Smooth muscle cell of the pulmonary artery (primary cell): ENCODE results near the gene SSC5D. TPM values are rescaled to one million over a fixed set of nuclear protein-coding genes. Genes with fewer than 3 reads are reported as not detected.

ENCODE experiments used
- total RNA-seq: library from RNA; depleted of rRNA; stranded (reverse); fragments of >200 nt; gene quantifications from 2 replicates; pipeline ENCODE4 v1.2.3, GENCODE V29; 2014

Gene SSC5D
- total RNA-seq, result 39.3 and 40.5 TPM in 2 replicates

GRCh38 chr19:55487924-55488687 is at the start of gene SSC5D:
SSC5D (plus strand) TSS chr19:55488436; CDS start chr19:55488590, 154 bp downstream.

DNA sequence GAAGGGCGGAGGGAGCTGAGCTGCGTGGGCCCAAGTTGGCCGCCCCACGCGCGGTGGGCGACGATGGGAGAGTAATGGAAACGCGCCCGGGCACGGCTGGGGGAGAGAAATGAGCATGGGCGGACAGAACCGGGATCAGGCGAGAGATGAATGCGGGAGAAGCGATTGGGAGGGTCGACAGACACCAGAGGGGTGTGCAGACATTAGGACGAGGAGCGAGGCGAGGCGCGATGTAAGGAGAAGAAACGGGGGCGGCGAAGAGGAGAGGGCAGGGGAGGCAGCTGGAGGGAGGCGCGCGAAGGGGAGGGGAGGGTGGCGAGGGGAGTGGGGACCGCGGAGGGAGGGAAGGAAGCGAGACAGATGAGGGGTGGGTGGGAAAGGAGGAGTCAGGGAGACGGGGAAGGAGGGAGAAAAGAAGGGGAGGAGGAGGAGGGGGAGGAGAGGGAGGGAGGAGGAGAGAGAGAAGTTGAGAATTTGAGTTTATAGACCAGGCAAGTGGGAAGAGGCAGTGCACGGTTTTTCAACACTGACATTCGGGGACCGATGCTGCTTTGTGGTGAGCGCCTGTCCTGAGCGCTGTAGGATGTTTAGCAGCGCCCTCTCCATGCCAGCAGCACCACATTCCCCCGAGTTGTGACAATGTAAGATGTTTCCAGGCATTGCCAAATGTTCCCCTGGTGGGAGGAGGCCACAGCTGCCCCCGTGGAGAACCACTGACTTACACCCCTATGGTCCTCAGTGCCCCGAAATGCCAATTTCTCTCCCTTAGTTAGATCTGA is 45.0 kb upstream of the SSC5D start, which contains the start of gene SHISA7:
Gene SHISA7, minus strand, starts transcription at position 256 of the 779 bp plus-strand sequence. CDS start 437 bp downstream, outside the sequence.

DNA sequence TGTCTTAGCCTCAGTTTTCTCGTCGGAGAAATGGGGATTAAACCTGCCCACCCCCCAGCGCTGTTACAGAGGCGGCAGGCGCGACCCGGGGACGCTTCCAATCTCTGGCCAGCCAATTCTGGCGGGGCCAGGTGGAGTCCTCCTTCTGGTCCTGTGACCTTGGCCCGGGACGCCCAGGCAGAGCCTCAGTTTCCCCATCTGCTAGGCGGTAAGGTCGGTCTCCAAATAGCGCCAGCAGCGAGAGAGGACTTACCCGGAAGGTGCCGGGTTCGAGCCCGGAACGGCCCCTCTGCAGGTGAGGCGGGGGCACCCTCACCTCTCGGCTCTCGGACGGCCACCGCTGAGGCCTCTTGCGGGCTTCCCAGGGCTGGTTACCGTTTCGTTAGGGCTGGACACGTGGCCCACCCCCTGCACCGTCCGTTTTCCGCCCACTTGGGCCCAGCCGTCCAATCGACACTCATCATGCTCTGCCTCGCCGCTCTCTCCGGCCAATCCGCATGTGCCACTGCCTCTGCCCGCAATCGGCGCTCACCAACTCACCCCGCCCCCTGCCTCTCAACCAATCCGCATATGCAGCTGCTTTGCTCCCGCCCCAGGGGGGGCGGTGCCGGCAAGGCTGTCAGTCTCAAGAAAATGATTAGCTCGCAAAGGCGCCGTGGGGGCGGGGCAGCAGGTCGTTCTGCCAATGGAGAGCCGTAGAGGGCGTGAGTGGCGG is 26.8 kb upstream of the SSC5D start, which contains the start of gene ISOC2:
Gene ISOC2, minus strand, starts transcription at position 384 of the 715 bp plus-strand sequence. CDS start 5,156 bp downstream, outside the sequence.

GRCh38 chr19:55464662-55465054 is 23.6 kb upstream of the SSC5D start, which contains the start of gene C19orf85:
C19orf85 (minus strand) TSS chr19:55464751; CDS start chr19:55464554, 197 bp downstream.

GRCh38 chr19:55476100-55476775 is 12.0 kb upstream of the SSC5D start, which contains the start of gene ZNF628:
ZNF628 (plus strand) TSS chr19:55476617; CDS start chr19:55479911, 3,294 bp downstream.

GRCh38 chr19:55484593-55485438 is 3.4 kb upstream of the SSC5D start, which contains the start of gene NAT14:
NAT14 (plus strand) TSS chr19:55485188; CDS start chr19:55485709, 521 bp downstream.

GRCh38 chr19:55536951-55537740 is 48.9 kb downstream of the SSC5D start, which contains the start of gene SBK2:
SBK2 (minus strand) TSS chr19:55537133; CDS start chr19:55536294, 839 bp downstream.

GRCh38 chr19:55545443-55545842 is 57.2 kb downstream of the SSC5D start, which contains the start of gene SBK3:
SBK3 (minus strand) TSS chr19:55545543; CDS start chr19:55545543, 0 bp downstream.

Other genes with a start within 250 kb of the SSC5D start
- gene PPP6R1, start 229.4 kb upstream of the SSC5D start, total RNA-seq, result 45.7 and 65.7 TPM in 2 replicates
- gene HSPBP1, start 208.3 kb upstream of the SSC5D start, total RNA-seq, result 21.6 and 27.4 TPM in 2 replicates
- 10.8 and 10.9 TPM in 2 replicates for gene BRSK1, start 204.4 kb upstream of the SSC5D start, total RNA-seq
- not detected in 2 replicates for gene TMEM150B, start 163.1 kb upstream of the SSC5D start, total RNA-seq
- gene KMT5C, start 148.6 kb upstream of the SSC5D start, total RNA-seq, result 5.0 and 7.8 TPM in 2 replicates
- gene COX6B2, start 133.7 kb upstream of the SSC5D start, total RNA-seq, result not detected in 2 replicates
- 0.10 TPM in 1 of 2 replicates, not detected in the other for gene GARIN5B, start 125.2 kb upstream of the SSC5D start, total RNA-seq
- gene IL11, start 118.0 kb upstream of the SSC5D start, total RNA-seq, result 4.1 and 13.9 TPM in 2 replicates
- not detected in 2 replicates for gene TMEM190, start 111.6 kb upstream of the SSC5D start, total RNA-seq
- gene TMEM238, start 104.1 kb upstream of the SSC5D start, total RNA-seq, result 0.23 and 0.39 TPM in 2 replicates
- 184 and 218 TPM in 2 replicates for gene RPL28, start 102.5 kb upstream of the SSC5D start, total RNA-seq
- gene UBE2S, start 80.6 kb upstream of the SSC5D start, total RNA-seq, result 66.7 and 71.0 TPM in 2 replicates
- gene SHISA7, start 45.1 kb upstream of the SSC5D start, total RNA-seq, result not detected in 2 replicates
- gene ISOC2, start 26.8 kb upstream of the SSC5D start, total RNA-seq, result 36.7 and 40.1 TPM in 2 replicates
- not detected in 2 replicates for gene C19orf85, start 23.7 kb upstream of the SSC5D start, total RNA-seq
- gene ZNF628, start 11.8 kb upstream of the SSC5D start, total RNA-seq, result 1.2 and 2.7 TPM in 2 replicates
- gene NAT14, start 3.2 kb upstream of the SSC5D start, total RNA-seq, result 13.7 and 20.4 TPM in 2 replicates
- 0.13 TPM in 1 of 2 replicates, not detected in the other for gene SBK2, start 48.7 kb downstream of the SSC5D start, total RNA-seq
- 0.07 TPM in 2 replicates for gene SBK3, start 57.1 kb downstream of the SSC5D start, total RNA-seq
- gene ZNF579, start 92.4 kb downstream of the SSC5D start, total RNA-seq, result 4.1 and 9.1 TPM in 2 replicates
- gene FIZ1, start 111.1 kb downstream of the SSC5D start, total RNA-seq, result 3.8 and 5.0 TPM in 2 replicates
- gene ZNF524, start 111.9 kb downstream of the SSC5D start, total RNA-seq, result 9.5 and 13.1 TPM in 2 replicates
- gene ZNF865, start 117.2 kb downstream of the SSC5D start, total RNA-seq, result 2.5 and 5.1 TPM in 2 replicates
- 3.9 and 5.1 TPM in 2 replicates for gene ZNF784, start 136.1 kb downstream of the SSC5D start, total RNA-seq
- gene ZNF580, start 152.6 kb downstream of the SSC5D start, total RNA-seq, result 7.1 and 8.8 TPM in 2 replicates
- gene ZNF581, start 155.2 kb downstream of the SSC5D start, total RNA-seq, result 16.6 and 24.6 TPM in 2 replicates
- gene CCDC106, start 159.8 kb downstream of the SSC5D start, total RNA-seq, result 10.7 and 13.3 TPM in 2 replicates
- gene U2AF2, start 166.6 kb downstream of the SSC5D start, total RNA-seq, result 103 and 111 TPM in 2 replicates
- gene EPN1, start 186.8 kb downstream of the SSC5D start, total RNA-seq, result 130 and 144 TPM in 2 replicates
- gene NLRP9, start 250.0 kb downstream of the SSC5D start, total RNA-seq, result not detected in 2 replicates